SK-N-SH treated with all-trans-retinoic acid at 6 μM for 48 hours (cell line): ENCODE measurements around the gene AVPR1B.

ENCODE experiments used
- CSDC2 ChIP-seq: fragments of 250-450 bp; sonication (Bioruptor Pico); IDR thresholded peaks from 2 replicates; pipeline ENCODE4 v1.5.0; 2020; ENCODE audit warnings: mild to moderate bottlenecking, moderate library complexity
- ESRRG ChIP-seq: fragments of 250-450 bp; sonication (Bioruptor Pico); IDR thresholded peaks from 2 replicates; pipeline ENCODE4 v1.6.1; 2021; ENCODE audit warnings: mild to moderate bottlenecking
- ISL1 ChIP-seq: fragments of 250-450 bp; sonication (Bioruptor Pico); IDR thresholded peaks from 2 replicates; pipeline ENCODE4 v2.1.2; 2022; ENCODE audit warnings: mild to moderate bottlenecking, moderate library complexity
- OSR1 ChIP-seq: fragments of 250-450 bp; sonication (Bioruptor Pico); IDR thresholded peaks from 2 replicates; pipeline ENCODE4 v1.8.0; 2022; ENCODE audit warnings: moderate library complexity, mild to moderate bottlenecking, inconsistent platforms
- RARB ChIP-seq: fragments of 250-450 bp; sonication (Bioruptor Pico); IDR thresholded peaks from 2 replicates; pipeline ENCODE4 v1.8.0; 2021; ENCODE audit warnings: mild to moderate bottlenecking, moderate library complexity
- TOX ChIP-seq: fragments of 250-450 bp; sonication (Bioruptor Pico); IDR thresholded peaks from 2 replicates; pipeline ENCODE4 v1.8.0; 2021; ENCODE audit warnings: mild to moderate bottlenecking, moderate library complexity, borderline replicate concordance
- ZFP3 ChIP-seq: fragments of 250-450 bp; sonication (Bioruptor Pico); IDR thresholded peaks from 2 replicates; pipeline ENCODE4 v1.5.0; 2020; ENCODE audit warnings: mild to moderate bottlenecking, moderate library complexity
- ZFP30 ChIP-seq: fragments of 450-650 bp; formaldehyde crosslinking; IDR thresholded peaks from 2 replicates; pipeline ENCODE4 v1.5.0; 2022; ENCODE audit warnings: mild to moderate bottlenecking, moderate library complexity
- ZNF565 ChIP-seq: fragments of 450-650 bp; formaldehyde crosslinking; conservative IDR thresholded peaks from 2 replicates; pipeline ENCODE4 v1.5.0; 2020; ENCODE audit warnings: low read depth, mild to moderate bottlenecking, moderate library complexity
- ZNF70 ChIP-seq: fragments of 450-650 bp; formaldehyde crosslinking; IDR thresholded peaks from 2 replicates; pipeline ENCODE4 v1.5.0; 2020; ENCODE audit warnings: mild to moderate bottlenecking, moderate library complexity
- TF ChIP-seq, protein P1 (sequence below): fragments of 250-450 bp; sonication (Bioruptor Pico); IDR thresholded peaks from 2 replicates; pipeline ENCODE4 v1.5.1; 2020; ENCODE audit warnings: low read depth, mild to moderate bottlenecking, moderate library complexity
- TF ChIP-seq, protein P2 (sequence below): fragments of 250-450 bp; sonication (Bioruptor Pico); IDR thresholded peaks from 2 replicates; pipeline ENCODE4 v1.8.0; 2020; ENCODE audit warnings: mild to moderate bottlenecking, moderate library complexity, borderline replicate concordance
- TF ChIP-seq, protein P3 (sequence below): fragments of 250-450 bp; sonication (Bioruptor Pico); IDR thresholded peaks from 2 replicates; pipeline ENCODE4 v1.5.1; 2021; ENCODE audit warnings: mild to moderate bottlenecking, moderate library complexity
- TF ChIP-seq, protein P4 (sequence below): fragments of 250-450 bp; sonication (Bioruptor Pico); IDR thresholded peaks from 2 replicates; pipeline ENCODE4 v1.5.0; 2020; ENCODE audit warnings: mild to moderate bottlenecking, moderate library complexity

DNA sequence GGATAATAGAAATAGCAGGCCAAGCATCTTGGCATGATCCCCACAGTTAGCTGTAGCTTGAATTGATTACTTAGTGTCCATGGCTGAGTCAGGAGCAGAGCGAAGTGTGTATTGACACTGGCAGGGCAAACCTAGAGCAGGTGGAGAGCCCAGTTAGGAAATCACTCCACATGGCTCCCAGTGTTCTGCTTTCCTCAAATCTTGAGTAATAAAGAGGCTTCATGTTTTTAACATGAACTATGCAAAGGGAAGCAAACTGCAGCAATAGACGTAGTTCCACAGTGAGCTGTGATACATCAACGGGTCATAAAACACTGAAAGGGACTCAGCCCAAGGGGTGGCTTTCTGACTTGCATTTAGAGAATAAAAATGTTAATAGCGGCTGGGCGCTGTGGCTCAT lies 35.3 kb downstream of the AVPR1B start:
- TF ChIP-seq ZNF70 (CRISPR knock-in tag) (no peak), ZFP30 (no peak), TOX (no peak), RARB (CRISPR knock-in tag) (no peak), CSDC2 (CRISPR knock-in tag) (no peak), ESRRG (no peak), ZNF565 (no peak), ZFP3 (CRISPR knock-in tag) (no peak), OSR1 (CRISPR knock-in tag) (no peak), ISL1 (no peak)
- TF ChIP-seq, protein P1, sequence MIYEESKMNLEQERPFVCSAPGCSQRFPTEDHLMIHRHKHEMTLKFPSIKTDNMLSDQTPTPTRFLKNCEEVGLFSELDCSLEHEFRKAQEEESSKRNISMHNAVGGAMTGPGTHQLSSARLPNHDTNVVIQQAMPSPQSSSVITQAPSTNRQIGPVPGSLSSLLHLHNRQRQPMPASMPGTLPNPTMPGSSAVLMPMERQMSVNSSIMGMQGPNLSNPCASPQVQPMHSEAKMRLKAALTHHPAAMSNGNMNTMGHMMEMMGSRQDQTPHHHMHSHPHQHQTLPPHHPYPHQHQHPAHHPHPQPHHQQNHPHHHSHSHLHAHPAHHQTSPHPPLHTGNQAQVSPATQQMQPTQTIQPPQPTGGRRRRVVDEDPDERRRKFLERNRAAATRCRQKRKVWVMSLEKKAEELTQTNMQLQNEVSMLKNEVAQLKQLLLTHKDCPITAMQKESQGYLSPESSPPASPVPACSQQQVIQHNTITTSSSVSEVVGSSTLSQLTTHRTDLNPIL: no peak
- TF ChIP-seq, protein P2, sequence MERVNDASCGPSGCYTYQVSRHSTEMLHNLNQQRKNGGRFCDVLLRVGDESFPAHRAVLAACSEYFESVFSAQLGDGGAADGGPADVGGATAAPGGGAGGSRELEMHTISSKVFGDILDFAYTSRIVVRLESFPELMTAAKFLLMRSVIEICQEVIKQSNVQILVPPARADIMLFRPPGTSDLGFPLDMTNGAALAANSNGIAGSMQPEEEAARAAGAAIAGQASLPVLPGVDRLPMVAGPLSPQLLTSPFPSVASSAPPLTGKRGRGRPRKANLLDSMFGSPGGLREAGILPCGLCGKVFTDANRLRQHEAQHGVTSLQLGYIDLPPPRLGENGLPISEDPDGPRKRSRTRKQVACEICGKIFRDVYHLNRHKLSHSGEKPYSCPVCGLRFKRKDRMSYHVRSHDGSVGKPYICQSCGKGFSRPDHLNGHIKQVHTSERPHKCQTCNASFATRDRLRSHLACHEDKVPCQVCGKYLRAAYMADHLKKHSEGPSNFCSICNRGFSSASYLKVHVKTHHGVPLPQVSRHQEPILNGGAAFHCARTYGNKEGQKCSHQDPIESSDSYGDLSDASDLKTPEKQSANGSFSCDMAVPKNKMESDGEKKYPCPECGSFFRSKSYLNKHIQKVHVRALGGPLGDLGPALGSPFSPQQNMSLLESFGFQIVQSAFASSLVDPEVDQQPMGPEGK (CRISPR knock-in tag): no peak
- TF ChIP-seq, protein P3, sequence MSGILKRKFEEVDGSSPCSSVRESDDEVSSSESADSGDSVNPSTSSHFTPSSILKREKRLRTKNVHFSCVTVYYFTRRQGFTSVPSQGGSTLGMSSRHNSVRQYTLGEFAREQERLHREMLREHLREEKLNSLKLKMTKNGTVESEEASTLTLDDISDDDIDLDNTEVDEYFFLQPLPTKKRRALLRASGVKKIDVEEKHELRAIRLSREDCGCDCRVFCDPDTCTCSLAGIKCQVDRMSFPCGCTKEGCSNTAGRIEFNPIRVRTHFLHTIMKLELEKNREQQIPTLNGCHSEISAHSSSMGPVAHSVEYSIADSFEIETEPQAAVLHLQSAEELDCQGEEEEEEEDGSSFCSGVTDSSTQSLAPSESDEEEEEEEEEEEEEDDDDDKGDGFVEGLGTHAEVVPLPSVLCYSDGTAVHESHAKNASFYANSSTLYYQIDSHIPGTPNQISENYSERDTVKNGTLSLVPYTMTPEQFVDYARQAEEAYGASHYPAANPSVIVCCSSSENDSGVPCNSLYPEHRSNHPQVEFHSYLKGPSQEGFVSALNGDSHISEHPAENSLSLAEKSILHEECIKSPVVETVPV (CRISPR knock-in tag): no peak
- TF ChIP-seq, protein P4, sequence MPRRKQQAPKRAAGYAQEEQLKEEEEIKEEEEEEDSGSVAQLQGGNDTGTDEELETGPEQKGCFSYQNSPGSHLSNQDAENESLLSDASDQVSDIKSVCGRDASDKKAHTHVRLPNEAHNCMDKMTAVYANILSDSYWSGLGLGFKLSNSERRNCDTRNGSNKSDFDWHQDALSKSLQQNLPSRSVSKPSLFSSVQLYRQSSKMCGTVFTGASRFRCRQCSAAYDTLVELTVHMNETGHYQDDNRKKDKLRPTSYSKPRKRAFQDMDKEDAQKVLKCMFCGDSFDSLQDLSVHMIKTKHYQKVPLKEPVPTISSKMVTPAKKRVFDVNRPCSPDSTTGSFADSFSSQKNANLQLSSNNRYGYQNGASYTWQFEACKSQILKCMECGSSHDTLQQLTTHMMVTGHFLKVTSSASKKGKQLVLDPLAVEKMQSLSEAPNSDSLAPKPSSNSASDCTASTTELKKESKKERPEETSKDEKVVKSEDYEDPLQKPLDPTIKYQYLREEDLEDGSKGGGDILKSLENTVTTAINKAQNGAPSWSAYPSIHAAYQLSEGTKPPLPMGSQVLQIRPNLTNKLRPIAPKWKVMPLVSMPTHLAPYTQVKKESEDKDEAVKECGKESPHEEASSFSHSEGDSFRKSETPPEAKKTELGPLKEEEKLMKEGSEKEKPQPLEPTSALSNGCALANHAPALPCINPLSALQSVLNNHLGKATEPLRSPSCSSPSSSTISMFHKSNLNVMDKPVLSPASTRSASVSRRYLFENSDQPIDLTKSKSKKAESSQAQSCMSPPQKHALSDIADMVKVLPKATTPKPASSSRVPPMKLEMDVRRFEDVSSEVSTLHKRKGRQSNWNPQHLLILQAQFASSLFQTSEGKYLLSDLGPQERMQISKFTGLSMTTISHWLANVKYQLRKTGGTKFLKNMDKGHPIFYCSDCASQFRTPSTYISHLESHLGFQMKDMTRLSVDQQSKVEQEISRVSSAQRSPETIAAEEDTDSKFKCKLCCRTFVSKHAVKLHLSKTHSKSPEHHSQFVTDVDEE (CRISPR knock-in tag): no peak
